BLaER1 (cell line): ENCODE data around the gene EIF4E2.

Source experiments
- H3K27ac ChIP-seq: shearing (Covaris generic); formaldehyde crosslinking; 2 replicates; pipeline ENCODE4 v1.8.1; 2022
- H3K27me3 ChIP-seq: shearing (Covaris generic); formaldehyde crosslinking; 2 replicates; pipeline ENCODE4 v1.8.1; 2022
- H3K36me3 ChIP-seq: shearing (Covaris generic); formaldehyde crosslinking; 2 replicates; pipeline ENCODE4 v1.8.1; 2022
- H3K4me1 ChIP-seq: shearing (Covaris generic); formaldehyde crosslinking; 2 replicates; pipeline ENCODE4 v1.8.1; 2022
- H3K4me2 ChIP-seq: shearing (Covaris generic); formaldehyde crosslinking; 2 replicates; pipeline ENCODE4 v1.8.1; 2022
- H3K4me3 ChIP-seq: shearing (Covaris generic); formaldehyde crosslinking; 2 replicates; pipeline ENCODE4 v1.8.1; 2022
- H3K9ac ChIP-seq: shearing (Covaris generic); formaldehyde crosslinking; 2 replicates; pipeline ENCODE4 v1.8.1; 2022
- H3K9me3 ChIP-seq: shearing (Covaris generic); formaldehyde crosslinking; 2 replicates; pipeline ENCODE4 v1.8.1; 2022
- H4K20me1 ChIP-seq: shearing (Covaris generic); formaldehyde crosslinking; 2 replicates; pipeline ENCODE4 v1.8.1; 2022
- Cebpa-rat ChIP-seq: shearing (Covaris generic); IDR thresholded peaks from 2 replicates; pipeline ENCODE4 v1.8.1; 2022

Gene EIF4E2

GRCh38 chr2:232574674-232575403, 24.4 kb downstream of the EIF4E2 start:
- no peak overlapping the region for H3K9ac ChIP-seq
- no peaks in the 10 kb centered on the region for H3K27me3 ChIP-seq
- TF ChIP-seq Cebpa-rat, result no peak
- H3K27ac ChIP-seq, result no peak overlapping the region
- H3K9me3 ChIP-seq, result no peaks in the 10 kb centered on the region
- H3K4me1 ChIP-seq, result peaks cover 7% of the 10 kb centered on the region; the same call in 1 of the 2 replicates
- no peak overlapping the region for H3K4me3 ChIP-seq
- no peak overlapping the region for H3K4me2 ChIP-seq
- H3K36me3 ChIP-seq, result peaks cover 63% of the 10 kb centered on the region
- H4K20me1 ChIP-seq, result no peaks in the 10 kb centered on the region

DNA sequence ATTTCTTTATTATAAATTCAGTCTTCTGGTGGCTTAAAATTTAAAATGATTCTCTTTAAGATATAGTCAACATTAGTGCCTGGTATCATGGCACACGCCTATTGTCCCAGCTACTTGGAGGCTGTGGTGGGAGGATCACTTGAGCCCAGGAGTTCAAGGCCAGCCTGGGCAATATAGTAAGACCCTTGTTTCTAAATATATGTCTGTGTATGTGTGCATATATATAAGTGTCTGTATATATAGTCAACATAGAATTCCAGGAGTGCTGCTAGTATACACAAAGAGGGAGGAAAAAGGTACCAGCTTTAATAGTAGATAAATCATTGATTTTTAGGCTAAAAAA, 24.9 kb downstream of the EIF4E2 start:
- Histone ChIP-seq H3K36me3 (peaks cover 63% of the 10 kb centered on the region), H4K20me1 (no peaks in the 10 kb centered on the region), H3K4me1 (peaks cover 7% of the 10 kb centered on the region; the same call in 1 of the 2 replicates), H3K27ac (no peak overlapping the region), H3K27me3 (no peaks in the 10 kb centered on the region), H3K9me3 (no peaks in the 10 kb centered on the region), H3K4me3 (no peak overlapping the region), H3K9ac (no peak overlapping the region), H3K4me2 (no peak overlapping the region)
- TF ChIP-seq Cebpa-rat, result no peak

- Histone ChIP-seq H3K4me2 (no peak overlapping the region), H3K4me1 (peaks cover 7% of the 10 kb centered on the region; the same call in 1 of the 2 replicates), H3K4me3 (no peak overlapping the region), H3K9me3 (no peaks in the 10 kb centered on the region), H4K20me1 (no peaks in the 10 kb centered on the region), H3K27me3 (no peaks in the 10 kb centered on the region), H3K9ac (no peak overlapping the region), H3K36me3 (peaks cover 62% of the 10 kb centered on the region), H3K27ac (no peak overlapping the region)
- no peak for TF ChIP-seq Cebpa-rat
Observed at GRCh38 chr2:232576995-232577394, 26.5 kb downstream of the EIF4E2 start.

GRCh38 chr2:232577841-232578240, 27.4 kb downstream of the EIF4E2 start:
- no peaks in the 10 kb centered on the region for H3K9me3 ChIP-seq
- H3K36me3 ChIP-seq, result peaks cover 62% of the 10 kb centered on the region
- H3K4me2 ChIP-seq, result no peak overlapping the region
- H3K4me3 ChIP-seq, result no peak overlapping the region
- no peak overlapping the region for H3K27ac ChIP-seq
- H3K9ac ChIP-seq, result no peak overlapping the region
- no peaks in the 10 kb centered on the region for H3K27me3 ChIP-seq
- TF ChIP-seq Cebpa-rat, result no peak
- H3K4me1 ChIP-seq, result peaks cover 7% of the 10 kb centered on the region; the same call in 1 of the 2 replicates
- H4K20me1 ChIP-seq, result no peaks in the 10 kb centered on the region

- Histone ChIP-seq H3K4me1 (peaks cover 7% of the 10 kb centered on the region; the same call in 1 of the 2 replicates), H3K27ac (no peak overlapping the region), H3K27me3 (no peaks in the 10 kb centered on the region), H3K9me3 (no peaks in the 10 kb centered on the region), H4K20me1 (no peaks in the 10 kb centered on the region), H3K4me2 (no peak overlapping the region), H3K4me3 (no peak overlapping the region), H3K9ac (no peak overlapping the region), H3K36me3 (peaks cover 62% of the 10 kb centered on the region)
- TF ChIP-seq Cebpa-rat, result no peak
Observed at GRCh38 chr2:232578626-232579025, 28.1 kb downstream of the EIF4E2 start.

DNA sequence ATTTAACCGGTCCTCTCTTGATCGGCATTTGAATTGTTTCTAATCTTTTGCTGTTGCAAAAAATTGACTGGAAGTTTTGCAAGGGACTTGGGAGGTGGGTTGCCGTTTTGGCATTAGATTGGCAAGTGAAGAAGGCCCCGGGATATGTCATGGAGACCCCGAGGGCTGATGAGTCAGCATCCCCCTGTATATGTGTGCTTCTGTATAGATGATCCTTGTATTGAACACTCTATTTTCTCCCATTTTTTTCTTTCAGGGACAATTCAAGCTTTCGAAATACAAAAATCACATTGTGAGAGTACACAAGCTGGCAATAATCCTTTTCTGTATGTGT, 30.1 kb downstream of the EIF4E2 start:
- H3K27me3 ChIP-seq, result no peaks in the 10 kb centered on the region
- no peak overlapping the region for H3K9ac ChIP-seq
- no peak overlapping the region for H3K4me3 ChIP-seq
- no peaks in the 10 kb centered on the region for H4K20me1 ChIP-seq
- no peak for TF ChIP-seq Cebpa-rat
- H3K4me1 ChIP-seq, result peaks cover 7% of the 10 kb centered on the region; the same call in 1 of the 2 replicates
- no peak overlapping the region for H3K4me2 ChIP-seq
- H3K27ac ChIP-seq, result no peak overlapping the region
- no peaks in the 10 kb centered on the region for H3K9me3 ChIP-seq
- H3K36me3 ChIP-seq, result peaks cover 58% of the 10 kb centered on the region

- H3K27ac ChIP-seq, result no peak overlapping the region
- H3K9ac ChIP-seq, result no peak overlapping the region
- H4K20me1 ChIP-seq, result no peaks in the 10 kb centered on the region
- H3K9me3 ChIP-seq, result no peaks in the 10 kb centered on the region
- TF ChIP-seq Cebpa-rat, result no peak
- H3K36me3 ChIP-seq, result peaks cover 62% of the 10 kb centered on the region
- no peaks in the 10 kb centered on the region for H3K27me3 ChIP-seq
- H3K4me3 ChIP-seq, result no peak overlapping the region
- no peak overlapping the region for H3K4me2 ChIP-seq
- no peaks in the 10 kb centered on the region for H3K4me1 ChIP-seq
Observed at GRCh38 chr2:232581725-232582124, 31.2 kb downstream of the EIF4E2 start.

DNA sequence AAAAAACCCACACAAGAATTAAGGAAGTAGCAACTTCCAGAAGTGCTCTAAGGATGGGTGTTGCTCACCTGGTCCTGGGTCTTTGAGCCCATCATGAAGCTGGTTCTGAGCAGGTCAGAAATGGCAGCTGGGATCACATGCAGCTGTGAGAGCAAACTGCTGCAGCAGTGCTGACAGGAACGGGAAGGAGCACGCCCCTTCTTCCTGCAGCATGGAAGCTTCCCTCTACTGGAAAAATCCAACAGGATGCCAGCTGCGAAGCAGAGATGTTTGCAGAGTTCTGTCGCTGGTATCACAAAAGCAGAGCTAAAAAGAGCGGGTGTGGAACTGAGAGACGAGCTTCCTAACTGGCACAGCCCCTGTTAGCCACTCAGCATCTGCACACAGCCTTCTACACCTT, 33.7 kb downstream of the EIF4E2 start:
- no peak overlapping the region for H3K9ac ChIP-seq
- peaks cover 58% of the 10 kb centered on the region for H3K36me3 ChIP-seq
- H3K4me3 ChIP-seq, result no peak overlapping the region
- no peaks in the 10 kb centered on the region for H3K27me3 ChIP-seq
- no peak overlapping the region for H3K27ac ChIP-seq
- no peaks in the 10 kb centered on the region for H3K9me3 ChIP-seq
- no peaks in the 10 kb centered on the region for H4K20me1 ChIP-seq
- no peaks in the 10 kb centered on the region for H3K4me1 ChIP-seq
- no peak for TF ChIP-seq Cebpa-rat
- no peak overlapping the region for H3K4me2 ChIP-seq

DNA sequence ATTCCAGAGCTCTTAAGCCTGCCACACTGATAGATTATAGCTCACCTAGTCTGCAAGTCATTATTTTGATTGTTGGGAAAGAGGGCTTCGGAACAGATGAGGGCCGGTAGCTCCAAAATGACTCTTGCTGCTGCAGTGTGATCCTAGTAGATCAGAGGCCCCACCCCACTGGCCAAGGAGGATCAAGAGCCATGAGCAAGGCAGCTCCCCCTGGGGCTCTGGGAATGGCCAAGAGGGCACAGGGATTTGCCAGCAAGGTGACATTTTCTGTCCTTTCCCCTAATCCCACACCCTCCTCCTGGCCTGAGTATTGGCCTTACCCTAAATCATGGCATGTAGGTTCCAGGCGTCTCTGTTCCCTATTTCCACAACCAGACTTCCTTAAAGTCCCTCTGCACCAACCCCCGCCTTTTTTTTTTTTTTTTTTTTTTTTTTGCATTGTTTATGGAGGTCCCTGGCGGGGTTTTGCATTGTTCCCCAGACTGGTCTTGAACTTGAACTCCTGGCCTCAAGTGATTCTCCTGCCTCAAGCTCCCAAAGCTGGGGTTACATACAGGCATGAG, 36.5 kb downstream of the EIF4E2 start:
- H3K4me3 ChIP-seq, result no peak overlapping the region
- H3K9ac ChIP-seq, result no peak overlapping the region
- no peaks in the 10 kb centered on the region for H3K27me3 ChIP-seq
- no peak for TF ChIP-seq Cebpa-rat
- peaks cover 34% of the 10 kb centered on the region for H3K36me3 ChIP-seq
- H3K27ac ChIP-seq, result no peak overlapping the region
- H3K4me2 ChIP-seq, result no peak overlapping the region
- H3K4me1 ChIP-seq, result no peaks in the 10 kb centered on the region
- H4K20me1 ChIP-seq, result no peaks in the 10 kb centered on the region
- H3K9me3 ChIP-seq, result no peaks in the 10 kb centered on the region

- H3K27me3 ChIP-seq, result no peaks in the 10 kb centered on the region
- TF ChIP-seq Cebpa-rat, result no peak
- no peak overlapping the region for H3K27ac ChIP-seq
- no peak overlapping the region for H3K4me3 ChIP-seq
- no peak overlapping the region for H3K9ac ChIP-seq
- H4K20me1 ChIP-seq, result no peaks in the 10 kb centered on the region
- H3K36me3 ChIP-seq, result peaks cover 29% of the 10 kb centered on the region
- H3K4me2 ChIP-seq, result no peak overlapping the region
- no peaks in the 10 kb centered on the region for H3K4me1 ChIP-seq
- no peaks in the 10 kb centered on the region for H3K9me3 ChIP-seq
Observed at GRCh38 chr2:232587512-232587911, 37.0 kb downstream of the EIF4E2 start.
